K562 (cell line): Measurements from ENCODE around the gene ARHGAP15. TPM values are rescaled to one million over a fixed set of nuclear protein-coding genes. Genes with fewer than 3 reads are reported as not detected.

Experiments used
- ATAC-seq: fragments of 200-7000 bp; cut with Tn5 transposase; 3 replicates; pipeline ENCODE4 v1.9.1; 2020; ENCODE audit warnings: moderate library complexity
- BruUV-seq: library from RNA; stranded (reverse); fragments of 400-500 nt; replicated peaks from 2 replicates; lab custom pipeline; 2021; lab: Mats Ljungman, UMichigan
- CTCF ChIA-PET: fragments of 300-600 bp; formaldehyde crosslinking; extraction: SDS; loops from one replicate; lab custom pipeline; 2021; ENCODE audit warnings: low intra/inter-chr PET ratio; lab: Yijun Ruan, JAX
- POLR2A ChIA-PET: fragments of 300-600, 350-650 bp; sonication (Branson Sonifier 250); formaldehyde crosslinking; extraction: SDS; loops from one replicate; lab custom pipeline; 2021; ENCODE audit warnings: antibody characterized with exemption, inconsistent platforms; lab: Yijun Ruan, JAX
- DNase-seq, 4 experiments: peaks; one replicate each; pipeline versions ENCODE4 v3.0.0 to v3.0.0-alpha.2; 2011 to 2018; ENCODE audit warnings: low spot score in 3 of 4, mixed read lengths in 3 of 4; ENCODE audit errors: extremely low read depth in 1 of 4
- FAIRE-seq: peaks from 2 replicates; lab custom pipeline; 2011; peaks lifted over from hg19 to GRCh38; lab: Jason Lieb, UNC
- H2AFZ ChIP-seq: 2 replicates; pipeline ENCODE4 v1.6.0; 2011; ENCODE audit warnings: low read depth, low read length, control low read depth, inconsistent platforms
- H3K27ac ChIP-seq: fragments of 200-600 bp; 3 replicates; pipeline ENCODE4 v1.8.0; 2011; ENCODE audit warnings: low read depth, mild to moderate bottlenecking, control low read depth, inconsistent platforms, low read length, moderate library complexity, mixed read lengths; ENCODE audit errors: extremely low read depth
- H3K27me3 ChIP-seq, 2 experiments: fragments of 300-600 bp in 1 of 2; 2 replicates in 1 of 2; 3 replicates in 1 of 2; pipeline versions ENCODE4 v1.6.0 to v1.8.0; 2011; ENCODE audit warnings: inconsistent platforms in 2 of 2, low read length in 2 of 2, mild to moderate bottlenecking in 1 of 2, mixed read lengths in 1 of 2, moderate library complexity in 1 of 2; ENCODE audit not compliant: control insufficient read depth in 2 of 2, insufficient read depth in 2 of 2
- H3K36me3 ChIP-seq: fragments of 300-600 bp; 3 replicates; pipeline ENCODE4 v1.8.0; 2011; ENCODE audit warnings: mild to moderate bottlenecking, low read length, inconsistent platforms; ENCODE audit not compliant: control insufficient read depth, insufficient read depth
- H3K4me1 ChIP-seq, 2 experiments: fragments of 200-600 bp in 1 of 2; replicated peaks in 1 of 2; 2 replicates in 1 of 2; 3 replicates in 1 of 2; pipeline versions ENCODE4 v1.5.1 to v1.8.0; 2011; ENCODE audit warnings: inconsistent platforms in 2 of 2, low read length in 2 of 2, mild to moderate bottlenecking in 1 of 2, mixed read lengths in 1 of 2, moderate library complexity in 1 of 2; ENCODE audit not compliant: control insufficient read depth in 2 of 2, insufficient read depth in 2 of 2
- H3K4me2 ChIP-seq: 2 replicates; pipeline ENCODE4 v1.6.1; 2011; ENCODE audit warnings: low read length, control low read depth, inconsistent platforms, mixed read lengths; ENCODE audit not compliant: insufficient read depth
- H3K4me3 ChIP-seq: fragments of 200-600 bp; sonication (generic), shearing (Covaris generic); 2 replicates; pipeline ENCODE4 v1.5.1; 2016; ENCODE audit warnings: control low read depth, inconsistent platforms
- H3K79me2 ChIP-seq: fragments of 200-600 bp; 3 replicates; pipeline ENCODE4 v1.8.0; 2011; ENCODE audit warnings: low read length, inconsistent platforms; ENCODE audit not compliant: control insufficient read depth, insufficient read depth
- H3K9ac ChIP-seq, 2 experiments: 2 replicates each; pipeline versions ENCODE4 v1.6.0 to v1.6.1; 2011; ENCODE audit warnings: low read depth in 2 of 2, low read length in 2 of 2, control low read depth in 1 of 2, inconsistent platforms in 1 of 2, mild to moderate bottlenecking in 1 of 2, mixed read lengths in 1 of 2; ENCODE audit not compliant: insufficient read depth in 1 of 2
- H3K9me1 ChIP-seq: one replicate; pipeline ENCODE4 v1.6.0; 2011; ENCODE audit warnings: inconsistent platforms, mild to moderate bottlenecking, low read length, moderate library complexity; ENCODE audit not compliant: control insufficient read depth, insufficient read depth
- H3K9me3 ChIP-seq: replicated peaks from 2 replicates; pipeline ENCODE4 v1.5.1; 2011; ENCODE audit warnings: low read depth, low read length, inconsistent platforms; ENCODE audit not compliant: control insufficient read depth, insufficient read depth
- H4K20me1 ChIP-seq: replicated peaks from 2 replicates; pipeline ENCODE4 v1.6.1; 2011; ENCODE audit warnings: low read length, inconsistent platforms, mixed read lengths; ENCODE audit not compliant: control insufficient read depth, insufficient read depth
- GTF2F1 ChIP-seq: IDR thresholded peaks from 2 replicates; pipeline ENCODE4 v1.6.1; 2011; ENCODE audit warnings: low read depth, low read length, improper control_type of control experiment
- MAFF ChIP-seq: IDR thresholded peaks from 2 replicates; pipeline ENCODE4 v1.6.1; 2012; ENCODE audit warnings: low read length, improper control_type of control experiment
- MAFG ChIP-seq: fragments of 450-650 bp; conservative IDR thresholded peaks from 2 replicates; pipeline ENCODE4 v1.6.1; 2016; ENCODE audit warnings: missing genetic modification characterization, missing compliant biosample characterization
- ZNF316 ChIP-seq: fragments of 450-650 bp; IDR thresholded peaks from 2 replicates; pipeline ENCODE4 v1.6.1; 2016
- WGBS: fragments of 100-300 bp; shearing (Covaris generic); methylation state at CpG from one replicate; pipeline ENCODE4 v1.1.6; 2016; ENCODE audit warnings: low coverage, mixed read lengths; ENCODE audit not compliant: insufficient coverage; ENCODE audit errors: missing lambda C conversion rate; 5-methylcytosine and 5-hydroxymethylcytosine counted together
- in situ Hi-C: fragments of 300-500 bp; cut with MboI; formaldehyde crosslinking; loops from 4 replicates; pipeline ENCODE4 v1.15.0; 2018; ENCODE audit warnings: inconsistent platforms, mixed read lengths
- intact Hi-C: fragments of 100-400 bp; cut with micrococcal nuclease; formaldehyde crosslinking; loops from 2 replicates; pipeline ENCODE4 v1.14.2; 2022
- polyA plus RNA-seq, 8 experiments: library from polyadenylated mRNA; depleted of rRNA in 4 of 8; stranded (reverse) in 5 of 8; unstranded in 3 of 8; fragments of >200 nt; fragmentation: Nextera tagmentation in 2 of 8; fragmentation: Illumina TruSeq in 1 of 8; extraction: Ambion mirVana in 2 of 8; extraction: Trizol in 1 of 8; gene quantifications; 2 replicates each; pipeline versions ENCODE4 v1.2.1 to v1.2.3, GENCODE V29; 2011 to 2014; ENCODE audit warnings: inconsistent platforms in 1 of 8, missing spikeins in 1 of 8
- total RNA-seq, 7 experiments: library from RNA; depleted of rRNA in 6 of 7; stranded (reverse); fragments of >200 nt in 6 of 7; fragmentation: Illumina TruSeq in 2 of 7; extraction: Trizol in 2 of 7; gene quantifications; 2 replicates each; pipeline versions ENCODE4 v1.2.1 to v1.2.3, GENCODE V29; 2011 to 2021; ENCODE audit warnings: low replicate concordance in 1 of 7
- TF ChIP-seq, protein P1 (sequence below): fragments of 250-450 bp; sonication (Bioruptor Pico); IDR thresholded peaks from 2 replicates; pipeline ENCODE4 v1.5.0; 2021
- TF ChIP-seq, protein P2 (sequence below), 2 experiments: fragments of 150-350 bp in 1 of 2; IDR thresholded peaks; 2 replicates each; pipeline ENCODE4 v1.6.1; 2012 to 2016; ENCODE audit warnings: low read depth in 2 of 2, low read length in 2 of 2, mild to moderate bottlenecking in 1 of 2, moderate library complexity in 1 of 2

ARHGAP15 gene
- total and polyA plus RNA-seq, 9 of the 15 experiments (the other 6 are each of a cell fraction or from before 2014, with no cell fraction given): 1.5 to 17.9 (median 7.9) TPM

DNA sequence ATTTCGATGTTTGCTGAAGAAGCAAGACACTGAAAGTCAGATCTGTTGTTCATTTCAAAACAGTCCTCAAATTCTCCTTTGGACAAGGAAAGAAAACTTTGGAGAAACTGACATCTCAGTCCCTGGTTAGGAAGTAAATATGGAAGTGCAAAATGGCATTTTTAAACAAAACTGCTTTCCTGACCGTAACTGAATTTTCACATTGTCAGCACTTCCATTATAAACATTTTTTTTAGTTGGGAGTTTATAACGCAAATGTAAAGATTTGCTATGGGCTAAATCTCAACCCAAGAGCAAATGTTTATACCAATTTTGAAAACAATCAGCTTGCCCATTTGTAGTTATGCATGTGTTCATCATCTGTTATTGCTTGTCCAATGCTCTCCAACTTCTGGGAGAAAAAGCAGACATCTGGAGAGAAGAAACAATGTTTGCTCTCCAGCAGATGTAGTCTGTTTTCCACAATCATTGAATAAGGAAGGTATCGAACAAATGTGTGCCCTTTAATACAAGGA lies 520.1 kb downstream of the ARHGAP15 start:
- 13% methylated on average over 4 of the region's 4 CpGs for WGBS
- Histone ChIP-seq H3K9ac (no peak overlapping the region), H3K36me3 (no peaks in the 10 kb centered on the region), H3K4me3 (no peak overlapping the region), H3K9me3 (peaks cover 2% of the 10 kb centered on the region), H3K27me3 (no peaks in the 10 kb centered on the region), H3K4me2 (no peak overlapping the region), H4K20me1 (no peaks in the 10 kb centered on the region), H3K79me2 (no peaks in the 10 kb centered on the region), H3K4me1 (no peaks in the 10 kb centered on the region), H3K9me1 (no peaks in the 10 kb centered on the region), H2AFZ (no peak overlapping the region), H3K27ac (no peak overlapping the region)
- intact Hi-C loops: no loop called here
- FAIRE-seq (no peak), ATAC-seq (no peak), DNase-seq (no peak)
- peak; percentile 40; the same call in 1 of the 2 replicates for TF ChIP-seq MAFF
- peak; percentile 56 for TF ChIP-seq ZNF316
- TF ChIP-seq, protein P1, sequence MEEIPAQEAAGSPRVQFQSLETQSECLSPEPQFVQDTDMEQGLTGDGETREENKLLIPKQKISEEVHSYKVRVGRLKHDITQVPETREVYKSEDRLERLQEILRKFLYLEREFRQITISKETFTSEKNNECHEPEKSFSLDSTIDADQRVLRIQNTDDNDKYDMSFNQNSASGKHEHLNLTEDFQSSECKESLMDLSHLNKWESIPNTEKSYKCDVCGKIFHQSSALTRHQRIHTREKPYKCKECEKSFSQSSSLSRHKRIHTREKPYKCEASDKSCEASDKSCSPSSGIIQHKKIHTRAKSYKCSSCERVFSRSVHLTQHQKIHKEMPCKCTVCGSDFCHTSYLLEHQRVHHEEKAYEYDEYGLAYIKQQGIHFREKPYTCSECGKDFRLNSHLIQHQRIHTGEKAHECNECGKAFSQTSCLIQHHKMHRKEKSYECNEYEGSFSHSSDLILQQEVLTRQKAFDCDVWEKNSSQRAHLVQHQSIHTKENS (CRISPR knock-in tag): no peak
- 0 out of 2 replicates have a peak, but pooled peaks have one; percentile 7 for TF ChIP-seq MAFG (tag)
- no peak for TF ChIP-seq GTF2F1
- TF ChIP-seq, protein P2, sequence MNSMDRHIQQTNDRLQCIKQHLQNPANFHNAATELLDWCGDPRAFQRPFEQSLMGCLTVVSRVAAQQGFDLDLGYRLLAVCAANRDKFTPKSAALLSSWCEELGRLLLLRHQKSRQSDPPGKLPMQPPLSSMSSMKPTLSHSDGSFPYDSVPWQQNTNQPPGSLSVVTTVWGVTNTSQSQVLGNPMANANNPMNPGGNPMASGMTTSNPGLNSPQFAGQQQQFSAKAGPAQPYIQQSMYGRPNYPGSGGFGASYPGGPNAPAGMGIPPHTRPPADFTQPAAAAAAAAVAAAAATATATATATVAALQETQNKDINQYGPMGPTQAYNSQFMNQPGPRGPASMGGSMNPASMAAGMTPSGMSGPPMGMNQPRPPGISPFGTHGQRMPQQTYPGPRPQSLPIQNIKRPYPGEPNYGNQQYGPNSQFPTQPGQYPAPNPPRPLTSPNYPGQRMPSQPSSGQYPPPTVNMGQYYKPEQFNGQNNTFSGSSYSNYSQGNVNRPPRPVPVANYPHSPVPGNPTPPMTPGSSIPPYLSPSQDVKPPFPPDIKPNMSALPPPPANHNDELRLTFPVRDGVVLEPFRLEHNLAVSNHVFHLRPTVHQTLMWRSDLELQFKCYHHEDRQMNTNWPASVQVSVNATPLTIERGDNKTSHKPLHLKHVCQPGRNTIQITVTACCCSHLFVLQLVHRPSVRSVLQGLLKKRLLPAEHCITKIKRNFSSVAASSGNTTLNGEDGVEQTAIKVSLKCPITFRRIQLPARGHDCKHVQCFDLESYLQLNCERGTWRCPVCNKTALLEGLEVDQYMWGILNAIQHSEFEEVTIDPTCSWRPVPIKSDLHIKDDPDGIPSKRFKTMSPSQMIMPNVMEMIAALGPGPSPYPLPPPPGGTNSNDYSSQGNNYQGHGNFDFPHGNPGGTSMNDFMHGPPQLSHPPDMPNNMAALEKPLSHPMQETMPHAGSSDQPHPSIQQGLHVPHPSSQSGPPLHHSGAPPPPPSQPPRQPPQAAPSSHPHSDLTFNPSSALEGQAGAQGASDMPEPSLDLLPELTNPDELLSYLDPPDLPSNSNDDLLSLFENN (IDR thresholded peaks at IDR 0.05; ENCODE audit: low read depth in 2 of 2, low read length in 2 of 2): no peak
- POLR2A ChIA-PET: interaction anchor here (0.6 kb wide), 1 partner anchor 96 kb away, joined by 3 read pairs; no protein-coding TSS in a partner anchor
- no TSS peak for BruUV-seq
- CTCF ChIA-PET: no interaction called here
- in situ Hi-C loops: no loop called here
